A549 (cell line): ENCODE measurements around the gene GALNT7. TPM values are rescaled to one million over a fixed set of nuclear protein-coding genes. Genes with fewer than 3 reads are reported as not detected.

Experiments used
- ATAC-seq, 2 experiments: fragments of 200-7000 bp in 1 of 2; fragments of >200 bp in 1 of 2; cut with Nextera tagmentation in 1 of 2; cut with Tn5 transposase in 1 of 2; 3 replicates each; pipeline versions ENCODE4 v1.8.0 to v1.9.1; 2018 to 2020; ENCODE audit warnings: mild to moderate bottlenecking in 1 of 2, moderate library complexity in 1 of 2
- CTCF ChIA-PET: fragments of 300-600 bp; sonication (Branson Sonifier 250); formaldehyde crosslinking; extraction: SDS; loops from one replicate; lab custom pipeline; 2021; ENCODE audit warnings: antibody characterized with exemption, inconsistent platforms; lab: Yijun Ruan, JAX
- POLR2A ChIA-PET: fragments of 350-600 bp; formaldehyde crosslinking; extraction: SDS; loops from one replicate; lab custom pipeline; 2021; ENCODE audit warnings: antibody characterized with exemption, inconsistent platforms; lab: Yijun Ruan, JAX
- DNase-seq, 2 experiments: peaks; one replicate each; pipeline versions ENCODE4 v3.0.0 to v3.0.0-alpha.2; 2011 to 2016; ENCODE audit warnings: low read depth in 1 of 2, low spot score in 1 of 2
- FAIRE-seq: peaks from 2 replicates; lab custom pipeline; 2011; peaks lifted over from hg19 to GRCh38; lab: Jason Lieb, UNC
- H3K27ac ChIP-seq, 2 experiments: fragments of >200 bp; sonication (Bioruptor Twin); formaldehyde crosslinking; 3 replicates each; pipeline ENCODE4 v1.5.1; 2016 to 2017
- H3K4me1 ChIP-seq: fragments of >200 bp; sonication (Bioruptor Twin); formaldehyde crosslinking; 3 replicates; pipeline ENCODE4 v1.6.1; 2016
- H3K4me2 ChIP-seq: fragments of >200 bp; sonication (Bioruptor Twin); formaldehyde crosslinking; 3 replicates; pipeline ENCODE4 v1.6.1; 2016
- H3K4me3 ChIP-seq: fragments of >200 bp; sonication (Bioruptor Twin); formaldehyde crosslinking; 3 replicates; pipeline ENCODE4 v1.5.1; 2016
- H3K9me3 ChIP-seq: fragments of >200 bp; sonication (Bioruptor Twin); formaldehyde crosslinking; 3 replicates; pipeline ENCODE4 v1.6.1; 2016
- BHLHE40 ChIP-seq: IDR thresholded peaks from 2 replicates; pipeline ENCODE4 v1.6.1; 2012; ENCODE audit warnings: low read depth, low read length, inconsistent platforms
- CBX8 ChIP-seq: fragments of 200-600 bp; sonication (generic); IDR thresholded peaks from 2 replicates; pipeline ENCODE4 v1.6.1; 2016
- CEBPB ChIP-seq, 2 experiments: fragments of >200 bp in 1 of 2; sonication (Bioruptor Twin) in 1 of 2; formaldehyde crosslinking in 1 of 2; IDR thresholded peaks; 2 replicates each; pipeline ENCODE4 v1.6.1; 2012 to 2016
- CHD2 ChIP-seq: fragments of 150-350 bp; IDR thresholded peaks from 2 replicates; pipeline ENCODE4 v1.6.1; 2014; ENCODE audit warnings: low read length; ENCODE audit not compliant: partially characterized antibody
- EHF ChIP-seq: fragments of 250-450 bp; sonication (Bioruptor Pico); IDR thresholded peaks from 2 replicates; pipeline ENCODE4 v1.5.0; 2020; ENCODE audit warnings: mild to moderate bottlenecking
- EHMT2 ChIP-seq: fragments of 200-600 bp; sonication (generic); IDR thresholded peaks from 2 replicates; pipeline ENCODE4 v1.6.1; 2016; ENCODE audit warnings: antibody characterized with exemption, low read depth, mild to moderate bottlenecking, moderate library complexity
- EP300 ChIP-seq, 2 experiments: fragments of >200 bp; sonication (Bioruptor Twin); formaldehyde crosslinking; IDR thresholded peaks; 2 replicates in 1 of 2; 3 replicates in 1 of 2; pipeline ENCODE4 v1.6.1; 2016 to 2017
- ESRRA ChIP-seq: fragments of 150-350 bp; IDR thresholded peaks from 2 replicates; pipeline ENCODE4 v1.6.1; 2014; ENCODE audit warnings: mild to moderate bottlenecking, low read length, borderline replicate concordance
- FOSB ChIP-seq: fragments of 250-450 bp; sonication (Bioruptor Pico); IDR thresholded peaks from 2 replicates; pipeline ENCODE4 v1.5.0; 2020; ENCODE audit warnings: mild to moderate bottlenecking, moderate library complexity
- FOXS1 ChIP-seq: fragments of 250-450 bp; sonication (Bioruptor Pico); IDR thresholded peaks from 2 replicates; pipeline ENCODE4 v1.5.0; 2020; ENCODE audit warnings: mild to moderate bottlenecking, moderate library complexity
- GATA3 ChIP-seq: IDR thresholded peaks from 2 replicates; pipeline ENCODE4 v1.6.1; 2012; ENCODE audit warnings: borderline replicate concordance
- HDAC2 ChIP-seq: fragments of 200-600 bp; sonication (generic); IDR thresholded peaks from 2 replicates; pipeline ENCODE4 v1.6.1; 2016
- HEYL ChIP-seq: fragments of 250-450 bp; sonication (Bioruptor Pico); IDR thresholded peaks from 2 replicates; pipeline ENCODE4 v1.8.0; 2021; ENCODE audit warnings: mild to moderate bottlenecking, moderate library complexity
- HOXA7 ChIP-seq: fragments of 250-450 bp; sonication (Bioruptor Pico); IDR thresholded peaks from 2 replicates; pipeline ENCODE4 v1.5.0; 2020; ENCODE audit warnings: mild to moderate bottlenecking, moderate library complexity
- HOXB13 ChIP-seq: fragments of 250-450 bp; sonication (Bioruptor Pico); IDR thresholded peaks from 2 replicates; pipeline ENCODE4 v1.5.0; 2020; ENCODE audit warnings: low read depth, mild to moderate bottlenecking, moderate library complexity
- HOXB5 ChIP-seq: fragments of 250-450 bp; sonication (Bioruptor Pico); IDR thresholded peaks from 2 replicates; pipeline ENCODE4 v1.5.0; 2020; ENCODE audit warnings: mild to moderate bottlenecking, moderate library complexity
- JUN ChIP-seq, 2 experiments: fragments of >200 bp; sonication (Bioruptor Twin); formaldehyde crosslinking; IDR thresholded peaks; 2 replicates in 1 of 2; 3 replicates in 1 of 2; pipeline ENCODE4 v1.6.1; 2016 to 2017
- KDM1A ChIP-seq: fragments of 200-600 bp; sonication (generic); IDR thresholded peaks from 2 replicates; pipeline ENCODE4 v1.6.1; 2016; ENCODE audit warnings: low read depth, mild to moderate bottlenecking
- MAZ ChIP-seq: fragments of 150-350 bp; IDR thresholded peaks from 2 replicates; pipeline ENCODE4 v1.6.1; 2014; ENCODE audit warnings: antibody characterized with exemption, low read depth, low read length, borderline replicate concordance
- MYC ChIP-seq: IDR thresholded peaks from 2 replicates; pipeline ENCODE4 v1.6.1; 2012; ENCODE audit warnings: mild to moderate bottlenecking, inconsistent platforms, low read length, improper control_type of control experiment, borderline replicate concordance
- NPAS2 ChIP-seq: fragments of 250-450 bp; sonication (Bioruptor Pico); IDR thresholded peaks from 2 replicates; pipeline ENCODE4 v1.8.0; 2022; ENCODE audit warnings: mild to moderate bottlenecking, moderate library complexity, borderline replicate concordance
- NR3C1 ChIP-seq: fragments of >200 bp; sonication (Bioruptor Twin); formaldehyde crosslinking; IDR thresholded peaks from 3 replicates; pipeline ENCODE4 v1.6.1; 2017
- POLR2A ChIP-seq: IDR thresholded peaks from 2 replicates; pipeline ENCODE4 v1.6.1; 2012; ENCODE audit warnings: mild to moderate bottlenecking, low read length
- POLR2AphosphoS2 ChIP-seq: conservative IDR thresholded peaks from 2 replicates; pipeline ENCODE4 v1.6.1; 2012; ENCODE audit warnings: low read length, improper control_type of control experiment, inconsistent platforms
- RCOR1 ChIP-seq: fragments of 150-350 bp; IDR thresholded peaks from 2 replicates; pipeline ENCODE4 v1.6.1; 2014; ENCODE audit warnings: antibody characterized with exemption, low read length, low read depth
- RFX5 ChIP-seq: fragments of 450-650 bp; IDR thresholded peaks from 2 replicates; pipeline ENCODE4 v1.7.1; 2014; ENCODE audit warnings: antibody characterized with exemption, mild to moderate bottlenecking, moderate library complexity
- SMC3 ChIP-seq: fragments of >200 bp; sonication (Bioruptor Twin); formaldehyde crosslinking; IDR thresholded peaks from 3 replicates; pipeline ENCODE4 v1.6.1; 2018; ENCODE audit warnings: inconsistent platforms
- SREBF2 ChIP-seq: fragments of 450-650 bp; IDR thresholded peaks from 2 replicates; pipeline ENCODE4 v1.6.1; 2014; ENCODE audit warnings: mild to moderate bottlenecking, moderate library complexity
- TP53 ChIP-seq: fragments of 250-450 bp; sonication (Bioruptor Pico); IDR thresholded peaks from 2 replicates; pipeline ENCODE4 v1.5.0; 2021; ENCODE audit warnings: mild to moderate bottlenecking, moderate library complexity
- ZC3H11A ChIP-seq: fragments of 450-650 bp; IDR thresholded peaks from 2 replicates; pipeline ENCODE4 v1.6.1; 2014; ENCODE audit warnings: antibody characterized with exemption, mild to moderate bottlenecking
- ZFP36 ChIP-seq: fragments of 450-650 bp; IDR thresholded peaks from 2 replicates; pipeline ENCODE4 v1.6.1; 2014; ENCODE audit warnings: borderline replicate concordance; ENCODE audit not compliant: partially characterized antibody
- ZSCAN20 ChIP-seq: fragments of 250-450 bp; sonication (Bioruptor Pico); IDR thresholded peaks from 2 replicates; pipeline ENCODE4 v1.8.0; 2022; ENCODE audit warnings: mild to moderate bottlenecking, moderate library complexity
- WGBS: methylation state at CpG from one replicate; pipeline ENCODE4 v1.1.6; 2017; ENCODE audit errors: missing lambda C conversion rate; 5-methylcytosine and 5-hydroxymethylcytosine counted together
- polyA plus RNA-seq, 4 experiments: library from polyadenylated mRNA; depleted of rRNA in 3 of 4; stranded (reverse); fragments of >200 nt; fragmentation: RNase III in 1 of 4; extraction: RNeasy Plus Mini Kit Qiagen cat#74134 plus additional on column Dnase treatment in 1 of 4; gene quantifications; 2 replicates in 3 of 4; 3 replicates in 1 of 4; pipeline ENCODE4 v1.2.3, GENCODE V29; 2011 to 2017
- TF ChIP-seq, protein P1 (sequence below): IDR thresholded peaks from 2 replicates; pipeline ENCODE4 v1.6.1; 2012
- TF ChIP-seq, protein P2 (sequence below): fragments of 250-450 bp; sonication (Bioruptor Pico); IDR thresholded peaks from 2 replicates; pipeline ENCODE4 v1.5.0; 2020; ENCODE audit warnings: low read depth, mild to moderate bottlenecking, moderate library complexity
- TF ChIP-seq, protein P3 (sequence below): IDR thresholded peaks from 2 replicates; pipeline ENCODE4 v1.6.1; 2012

GALNT7 gene
- polyA plus RNA-seq, 2 of the 4 experiments (the other 2 are of a cell fraction) = 28.8 to 63.6 TPM

- Histone ChIP-seq H3K9me3 (no peaks in the 10 kb centered on the region), H3K4me1 (no peaks in the 10 kb centered on the region), H3K4me3 (no peak overlapping the region)
- no peak for DNase-seq
- POLR2A ChIA-PET = no interaction called here
- WGBS = 37% methylated on average over 2 of the region's 2 CpGs
- FAIRE-seq = no peak
- no peak for ATAC-seq
- TF ChIP-seq SMC3 (no peak), POLR2A (no peak), HOXB13 (CRISPR knock-in tag) (no peak), EHMT2 (no peak), EP300 (IDR thresholded peaks at IDR 0.05) (no peak), POLR2AphosphoS2 (no peak), MYC (no peak), GATA3 (no peak), HOXA7 (CRISPR knock-in tag) (no peak), HDAC2 (no peak), KDM1A (no peak), RCOR1 (no peak), BHLHE40 (no peak)
- TF ChIP-seq, all 56 proteins: peak for 0
- no peak overlapping the region for H3K4me2 ChIP-seq
- no peak overlapping the region for H3K27ac ChIP-seq
- CTCF ChIA-PET = no interaction called here
These were observed 29.1 kb upstream of the GALNT7 start for GRCh38 chr4:173139561-173139960.

DNA sequence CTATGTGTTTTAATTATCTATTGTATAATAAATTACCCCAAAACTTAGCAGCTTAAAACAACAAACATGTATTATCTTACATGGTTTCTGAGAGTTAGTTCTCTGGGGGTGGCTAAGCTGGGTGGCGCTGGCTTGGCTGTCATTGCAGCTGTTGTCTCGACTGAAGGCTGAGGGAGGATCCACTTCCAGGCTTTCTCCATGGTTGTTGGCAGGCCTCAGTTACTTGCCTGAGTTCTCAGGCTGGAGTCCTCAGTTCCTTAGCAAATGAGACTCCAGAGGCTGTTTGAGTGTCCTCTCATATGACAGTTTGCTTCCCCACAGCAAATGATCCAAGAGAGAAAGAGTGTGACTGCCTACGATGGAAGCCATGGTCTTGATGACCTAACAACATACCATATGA is 23.5 kb upstream of the GALNT7 start:
- Histone ChIP-seq H3K27ac (no peak overlapping the region), H3K4me1 (no peaks in the 10 kb centered on the region), H3K4me2 (no peak overlapping the region), H3K9me3 (no peaks in the 10 kb centered on the region), H3K4me3 (no peak overlapping the region)
- FAIRE-seq (no peak), DNase-seq (no peak), ATAC-seq (no peak)
- 78% methylated on average over 3 of the region's 3 CpGs for WGBS
- POLR2A ChIA-PET = no interaction called here
- CTCF ChIA-PET = no interaction called here
- TF ChIP-seq, protein P1, sequence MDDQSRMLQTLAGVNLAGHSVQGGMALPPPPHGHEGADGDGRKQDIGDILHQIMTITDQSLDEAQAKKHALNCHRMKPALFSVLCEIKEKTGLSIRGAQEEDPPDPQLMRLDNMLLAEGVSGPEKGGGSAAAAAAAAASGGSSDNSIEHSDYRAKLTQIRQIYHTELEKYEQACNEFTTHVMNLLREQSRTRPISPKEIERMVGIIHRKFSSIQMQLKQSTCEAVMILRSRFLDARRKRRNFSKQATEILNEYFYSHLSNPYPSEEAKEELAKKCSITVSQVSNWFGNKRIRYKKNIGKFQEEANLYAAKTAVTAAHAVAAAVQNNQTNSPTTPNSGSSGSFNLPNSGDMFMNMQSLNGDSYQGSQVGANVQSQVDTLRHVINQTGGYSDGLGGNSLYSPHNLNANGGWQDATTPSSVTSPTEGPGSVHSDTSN = no peak
- TF ChIP-seq CBX8 (no peak), MYC (no peak), MAZ (no peak), TP53 (CRISPR knock-in tag) (no peak), JUN (IDR thresholded peaks at IDR 0.05) (no peak), SMC3 (no peak), HOXA7 (CRISPR knock-in tag) (no peak), HEYL (CRISPR knock-in tag) (no peak), POLR2A (no peak), CEBPB (IDR thresholded peaks at IDR 0.05) (no peak), EP300 (IDR thresholded peaks at IDR 0.05) (no peak), ZC3H11A (no peak)
- TF ChIP-seq, protein P2, sequence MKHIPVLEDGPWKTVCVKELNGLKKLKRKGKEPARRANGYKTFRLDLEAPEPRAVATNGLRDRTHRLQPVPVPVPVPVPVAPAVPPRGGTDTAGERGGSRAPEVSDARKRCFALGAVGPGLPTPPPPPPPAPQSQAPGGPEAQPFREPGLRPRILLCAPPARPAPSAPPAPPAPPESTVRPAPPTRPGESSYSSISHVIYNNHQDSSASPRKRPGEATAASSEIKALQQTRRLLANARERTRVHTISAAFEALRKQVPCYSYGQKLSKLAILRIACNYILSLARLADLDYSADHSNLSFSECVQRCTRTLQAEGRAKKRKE (CRISPR knock-in tag) = no peak

GRCh38 chr4:173146456-173146855 is 22.2 kb upstream of the GALNT7 start:
- ATAC-seq (no peak), FAIRE-seq (no peak), DNase-seq (no peak)
- 82% methylated on average over 4 of the region's 4 CpGs for WGBS
- Histone ChIP-seq H3K4me3 (no peak overlapping the region), H3K9me3 (no peaks in the 10 kb centered on the region), H3K4me2 (no peak overlapping the region), H3K4me1 (no peaks in the 10 kb centered on the region), H3K27ac (no peak overlapping the region)
- POLR2A ChIA-PET = no interaction called here
- CTCF ChIA-PET = interaction anchor here (1.2 kb wide), 1 partner anchor 22 kb away, joined by 3 read pairs; the partner anchor contains the start of gene GALNT7
- no peak for TF ChIP-seq ZFP36
- TF ChIP-seq NR3C1 = no peak
- no peak for TF ChIP-seq EHF
- no peak for TF ChIP-seq ESRRA
- no peak for TF ChIP-seq HOXB5 (CRISPR knock-in tag)
- no peak for TF ChIP-seq RFX5
- no peak for TF ChIP-seq CHD2
- TF ChIP-seq MAZ = no peak
- no peak for TF ChIP-seq ZC3H11A
- TF ChIP-seq ZSCAN20 (CRISPR knock-in tag) = no peak
- TF ChIP-seq CBX8 = no peak
- no peak for TF ChIP-seq SREBF2
- no peak for TF ChIP-seq NPAS2 (CRISPR knock-in tag)
- no peak for TF ChIP-seq FOXS1
- no peak for TF ChIP-seq TP53 (CRISPR knock-in tag)
- TF ChIP-seq, protein P3, sequence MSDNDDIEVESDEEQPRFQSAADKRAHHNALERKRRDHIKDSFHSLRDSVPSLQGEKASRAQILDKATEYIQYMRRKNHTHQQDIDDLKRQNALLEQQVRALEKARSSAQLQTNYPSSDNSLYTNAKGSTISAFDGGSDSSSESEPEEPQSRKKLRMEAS = no peak
- no peak for TF ChIP-seq FOSB (CRISPR knock-in tag)
